GM19467 (cell line): ENCODE measurements around the gene OSBPL2.
A peak's percentile ranks its signal among the peaks of the same experiment; 100 is the strongest.

Experiments
- ATAC-seq: cut with Tn5 transposase; IDR thresholded peaks from one replicate; pipeline ENCODE4 v1.9.1; 2021; ENCODE audit warnings: mild to moderate bottlenecking, moderate library complexity; ENCODE audit not compliant: unreplicated experiment

The OSBPL2 gene

DNA sequence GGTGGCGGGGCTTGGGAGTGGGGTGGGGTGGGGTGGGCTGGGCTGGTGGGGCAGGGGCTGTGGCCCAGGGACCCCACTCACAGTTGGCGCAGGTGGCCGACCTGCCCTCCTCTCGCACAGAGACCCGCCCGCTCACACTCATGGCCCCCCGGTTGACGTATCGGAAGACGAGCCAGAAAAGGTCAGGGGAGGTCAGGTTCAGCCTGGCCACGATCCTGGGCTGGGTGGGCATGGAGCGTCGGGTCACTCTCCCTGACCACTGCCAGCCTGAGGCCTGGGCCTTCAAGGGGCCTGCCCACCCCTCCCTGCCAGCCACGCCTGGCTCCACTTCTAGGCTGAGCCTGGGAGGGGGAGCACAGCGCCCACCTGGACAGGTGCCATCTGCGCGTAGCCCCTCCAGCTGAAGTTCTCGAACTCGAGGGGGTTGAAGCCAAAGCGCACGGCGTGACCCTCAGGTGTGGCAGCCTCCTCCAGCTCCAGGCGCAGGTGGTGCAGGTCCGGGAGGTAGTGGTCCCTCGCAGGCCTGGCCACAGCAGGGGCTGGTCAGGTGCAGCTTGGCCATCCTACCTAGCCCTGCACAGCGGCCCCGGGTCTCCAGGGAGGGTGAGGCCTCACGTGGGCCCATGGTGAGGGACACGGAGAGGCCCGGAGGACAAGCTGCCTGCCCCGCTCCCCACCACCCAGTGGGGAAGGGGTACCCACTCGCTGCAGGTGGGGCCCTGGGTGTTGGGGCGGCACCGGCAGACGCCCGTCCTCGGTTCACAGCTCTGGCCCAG, 95.7 kb downstream of the OSBPL2 start:
- no peak for ATAC-seq

GRCh38 chr20:62334881-62335280, 96.6 kb downstream of the OSBPL2 start:
- no peak for ATAC-seq

DNA sequence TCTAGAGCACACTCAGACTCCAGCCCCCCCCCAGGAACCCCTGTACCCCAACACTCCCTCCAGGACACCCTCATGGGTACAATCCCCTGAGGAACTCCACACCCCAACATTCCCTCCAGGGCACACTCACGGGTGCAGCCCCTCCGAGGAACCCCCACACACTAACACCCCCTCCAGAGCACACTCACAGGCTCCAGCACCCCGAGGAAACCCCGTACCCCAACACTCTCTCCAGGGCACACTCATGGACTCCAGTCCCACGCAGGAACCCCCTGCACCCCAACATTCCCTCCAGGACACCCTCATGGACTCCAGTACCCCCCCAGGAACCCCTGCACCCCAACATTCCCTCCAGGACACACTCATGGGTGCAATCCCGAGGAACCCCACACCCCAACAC, 97.2 kb downstream of the OSBPL2 start:
- no peak for ATAC-seq

- ATAC-seq: no peak
Observed at GRCh38 chr20:62336329-62336728, 98.0 kb downstream of the OSBPL2 start.

DNA sequence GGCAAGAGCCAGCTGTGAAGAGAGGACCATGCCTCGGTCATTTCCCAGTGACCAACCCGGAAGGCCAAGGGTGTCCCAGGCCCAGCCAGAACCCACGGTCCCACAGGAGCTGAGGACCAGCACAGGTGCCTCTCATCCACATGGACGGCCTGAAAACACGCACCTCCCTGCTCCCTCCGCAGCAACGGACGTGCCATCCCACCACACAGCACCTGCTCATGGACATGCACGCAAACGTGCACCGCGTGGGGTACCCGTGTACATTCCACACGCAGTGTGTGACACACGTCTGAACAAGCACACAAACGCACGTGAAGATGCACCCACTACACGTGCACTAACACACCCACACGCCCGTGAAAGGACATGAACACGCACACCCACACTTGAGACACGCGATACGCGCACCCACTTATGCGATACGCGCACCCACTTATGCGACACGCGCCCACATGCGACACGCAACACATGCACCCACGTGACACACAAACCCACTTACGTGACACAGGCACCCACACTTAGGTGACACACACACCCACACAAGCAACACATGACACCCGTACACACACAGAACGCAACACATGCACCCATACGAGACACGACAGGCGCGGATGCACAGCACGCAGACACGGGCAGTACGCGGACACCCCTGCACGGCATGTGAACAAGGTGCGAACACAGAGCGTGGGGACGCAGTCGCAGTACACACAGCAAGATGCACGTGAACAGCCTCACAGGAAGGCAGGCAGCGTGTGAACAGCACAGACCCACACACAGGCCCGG, 98.6 kb downstream of the OSBPL2 start:
- ATAC-seq: no peak

GRCh38 chr20:62337558-62338293, 99.4 kb downstream of the OSBPL2 start:
- ATAC-seq: peak; percentile 46

DNA sequence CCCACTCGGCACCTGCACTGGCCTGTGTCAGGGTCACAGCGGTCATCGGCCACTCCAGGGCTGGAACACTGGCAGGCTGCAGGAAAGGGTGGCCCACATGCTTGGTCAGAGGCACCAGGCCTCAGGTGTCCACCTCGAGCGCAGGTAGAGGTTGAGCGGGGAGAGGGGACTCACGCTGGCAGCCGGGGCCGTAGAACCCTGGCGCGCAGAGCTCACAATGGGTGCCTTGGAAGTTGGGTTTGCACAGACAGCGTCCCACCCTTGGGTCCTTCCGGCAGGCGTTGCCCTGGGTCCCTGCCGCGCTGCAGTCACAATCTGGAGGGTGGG, 99.9 kb downstream of the OSBPL2 start:
- ATAC-seq: no peak

GRCh38 chr20:62339647-62340062, 101.3 kb downstream of the OSBPL2 start:
- ATAC-seq: peak; percentile 55

- no peak for ATAC-seq
Observed at GRCh38 chr20:62342910-62343309, 104.6 kb downstream of the OSBPL2 start.

DNA sequence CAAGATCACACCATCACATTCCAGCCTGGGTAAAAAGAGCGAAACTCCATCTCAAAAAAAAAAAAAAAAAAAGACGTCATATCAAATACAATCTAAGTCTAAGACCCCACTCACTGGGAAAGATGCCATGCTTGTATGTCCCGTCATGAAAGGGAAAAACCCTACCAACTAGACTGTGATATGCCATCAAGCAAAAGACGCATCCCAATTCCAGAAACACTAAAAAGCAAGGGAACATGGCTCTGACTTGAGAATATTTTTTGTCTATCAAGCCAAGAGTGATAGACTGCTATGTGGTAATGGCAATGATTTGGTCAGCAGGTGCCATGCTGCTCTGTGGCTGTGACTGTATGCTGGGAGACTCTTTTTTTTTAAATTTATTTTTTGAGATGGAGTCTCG, 105.8 kb downstream of the OSBPL2 start:
- ATAC-seq: no peak

GRCh38 chr20:62344782-62345181, 106.5 kb downstream of the OSBPL2 start:
- ATAC-seq: no peak
